Skeletal muscle satellite cell (primary cell): ENCODE measurements around the gene RBMS1.
A peak's percentile ranks its signal among the peaks of the same experiment; 100 is the strongest.

ENCODE experiments used
- H3K27me3 ChIP-seq: 2 replicates; pipeline ENCODE4 v1.7.0; 2013; ENCODE audit warnings: low read length; ENCODE audit not compliant: control insufficient read depth, insufficient read depth
- H3K36me3 ChIP-seq: 2 replicates; pipeline ENCODE4 v1.7.0; 2013; ENCODE audit warnings: mild to moderate bottlenecking, control low read depth, low read length; ENCODE audit not compliant: insufficient read depth
- H3K4me1 ChIP-seq: 2 replicates; pipeline ENCODE4 v1.7.0; 2013; ENCODE audit warnings: low read length; ENCODE audit not compliant: control insufficient read depth, insufficient read depth
- H3K4me2 ChIP-seq: 2 replicates; pipeline ENCODE4 v1.7.0; 2013; ENCODE audit warnings: mild to moderate bottlenecking, low read length
- H3K4me3 ChIP-seq: 2 replicates; pipeline ENCODE4 v1.7.0; 2013; ENCODE audit warnings: low read length
- H3K9ac ChIP-seq: 2 replicates; pipeline ENCODE4 v1.7.0; 2013; ENCODE audit warnings: mild to moderate bottlenecking, low read depth, low read length, moderate library complexity
- H3K9me3 ChIP-seq: replicated peaks from 2 replicates; pipeline ENCODE4 v1.7.0; 2013; ENCODE audit warnings: mild to moderate bottlenecking, control low read depth, low read length

Gene RBMS1

DNA sequence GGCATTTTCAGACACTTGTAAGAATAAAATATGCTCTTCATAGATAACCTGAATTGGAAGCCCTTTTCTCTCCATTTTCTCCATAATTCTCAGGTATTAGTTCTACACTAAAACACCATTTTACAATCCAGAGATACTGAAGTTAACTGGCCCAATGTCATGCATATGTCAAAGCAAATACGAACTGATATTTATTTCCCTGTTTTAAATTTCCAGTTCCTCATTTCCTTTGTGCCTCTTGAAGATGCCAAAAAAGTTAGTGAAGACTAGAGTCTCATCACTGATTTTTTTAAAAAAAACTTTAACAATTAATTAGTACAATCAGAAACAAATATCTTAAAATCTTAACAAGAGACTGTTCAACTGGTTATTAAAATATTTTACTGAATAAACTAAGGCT is 240.7 kb downstream of the RBMS1 start:
- Histone ChIP-seq H3K9ac (peak overlapping the region; percentile 67), H3K4me1 (peaks cover 48% of the 10 kb centered on the region), H3K36me3 (no peaks in the 10 kb centered on the region), H3K9me3 (no peaks in the 10 kb centered on the region), H3K4me3 (no peak overlapping the region), H3K27me3 (no peaks in the 10 kb centered on the region), H3K4me2 (peak overlapping the region; percentile 55)

DNA sequence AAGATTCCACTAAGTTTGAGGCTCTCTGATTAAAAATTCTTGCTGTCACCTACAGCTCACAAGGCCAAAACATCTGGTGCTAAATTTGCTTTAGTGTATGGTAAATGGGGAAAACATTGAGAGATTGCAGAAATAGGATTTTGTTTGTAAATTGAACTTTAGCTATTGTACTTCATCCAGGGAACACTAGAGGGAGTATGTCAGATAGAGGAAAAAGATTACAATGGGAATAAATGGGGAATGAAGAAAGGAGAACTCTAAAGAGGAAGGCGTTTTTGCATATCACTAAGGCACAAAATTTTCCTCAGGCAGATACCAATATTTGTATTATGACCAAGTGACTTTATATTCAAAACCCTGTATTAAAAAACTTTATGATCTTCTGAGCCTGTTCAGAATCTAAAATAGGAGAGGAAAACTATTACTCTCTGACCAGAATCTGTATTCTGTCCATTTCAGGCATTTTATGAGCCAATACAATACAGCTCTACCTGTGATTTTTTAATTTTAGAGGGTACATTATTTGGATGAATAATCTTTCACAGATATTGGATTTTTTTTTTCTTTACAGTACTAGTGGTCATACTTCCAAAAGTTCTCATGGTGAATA is 241.2 kb downstream of the RBMS1 start:
- Histone ChIP-seq H3K27me3 (no peaks in the 10 kb centered on the region), H3K4me2 (peak overlapping the region; percentile 55), H3K4me3 (no peak overlapping the region), H3K36me3 (no peaks in the 10 kb centered on the region), H3K9me3 (no peaks in the 10 kb centered on the region), H3K9ac (peak overlapping the region; percentile 67), H3K4me1 (peaks cover 48% of the 10 kb centered on the region)

DNA sequence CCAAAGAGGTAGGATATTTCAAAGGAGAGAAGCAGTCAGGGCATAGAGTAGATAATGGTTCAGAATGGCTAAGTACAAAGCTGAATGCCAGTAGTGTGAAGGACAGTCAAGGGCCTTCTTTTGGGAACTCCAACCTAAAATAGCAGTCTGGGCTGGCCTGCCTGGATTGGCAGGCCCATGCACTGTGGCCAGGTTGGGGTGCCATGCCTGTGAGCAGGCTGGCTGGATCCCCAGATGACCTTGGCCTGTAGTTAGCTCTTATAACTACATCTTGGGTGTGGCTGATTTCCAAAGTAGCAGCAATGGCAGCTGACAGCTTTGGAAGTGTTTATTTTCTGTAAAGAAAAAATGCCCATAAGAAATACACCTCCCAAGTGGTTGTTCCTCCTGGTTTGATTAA is 242.0 kb downstream of the RBMS1 start:
- H3K4me3 ChIP-seq = no peak overlapping the region
- H3K4me1 ChIP-seq = peaks cover 41% of the 10 kb centered on the region
- no peaks in the 10 kb centered on the region for H3K9me3 ChIP-seq
- no peak overlapping the region for H3K4me2 ChIP-seq
- H3K9ac ChIP-seq = no peak overlapping the region
- no peaks in the 10 kb centered on the region for H3K36me3 ChIP-seq
- H3K27me3 ChIP-seq = no peaks in the 10 kb centered on the region

DNA sequence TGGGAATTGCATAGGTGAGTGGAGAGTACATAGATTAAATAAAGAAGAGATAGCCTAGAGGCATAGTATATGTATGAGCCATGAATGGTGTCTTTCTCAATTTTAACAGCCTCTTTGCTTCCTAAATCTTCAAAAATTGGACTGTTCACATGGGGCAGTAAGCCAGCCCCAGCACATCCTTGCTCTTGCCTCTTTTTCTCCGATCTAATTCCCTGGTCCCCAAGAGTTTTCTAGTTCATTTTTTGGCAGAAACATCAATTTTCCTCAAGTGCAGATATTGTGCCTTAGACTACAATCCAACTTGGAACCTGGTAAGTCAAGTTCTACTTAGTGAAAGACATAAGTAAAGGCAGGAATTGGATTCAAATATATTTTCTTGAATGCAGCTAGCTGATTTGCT is 243.7 kb downstream of the RBMS1 start:
- H3K4me1 ChIP-seq = peaks cover 39% of the 10 kb centered on the region
- no peak overlapping the region for H3K4me3 ChIP-seq
- H3K9ac ChIP-seq = no peak overlapping the region
- no peaks in the 10 kb centered on the region for H3K27me3 ChIP-seq
- H3K4me2 ChIP-seq = no peak overlapping the region
- no peaks in the 10 kb centered on the region for H3K36me3 ChIP-seq
- no peaks in the 10 kb centered on the region for H3K9me3 ChIP-seq

DNA sequence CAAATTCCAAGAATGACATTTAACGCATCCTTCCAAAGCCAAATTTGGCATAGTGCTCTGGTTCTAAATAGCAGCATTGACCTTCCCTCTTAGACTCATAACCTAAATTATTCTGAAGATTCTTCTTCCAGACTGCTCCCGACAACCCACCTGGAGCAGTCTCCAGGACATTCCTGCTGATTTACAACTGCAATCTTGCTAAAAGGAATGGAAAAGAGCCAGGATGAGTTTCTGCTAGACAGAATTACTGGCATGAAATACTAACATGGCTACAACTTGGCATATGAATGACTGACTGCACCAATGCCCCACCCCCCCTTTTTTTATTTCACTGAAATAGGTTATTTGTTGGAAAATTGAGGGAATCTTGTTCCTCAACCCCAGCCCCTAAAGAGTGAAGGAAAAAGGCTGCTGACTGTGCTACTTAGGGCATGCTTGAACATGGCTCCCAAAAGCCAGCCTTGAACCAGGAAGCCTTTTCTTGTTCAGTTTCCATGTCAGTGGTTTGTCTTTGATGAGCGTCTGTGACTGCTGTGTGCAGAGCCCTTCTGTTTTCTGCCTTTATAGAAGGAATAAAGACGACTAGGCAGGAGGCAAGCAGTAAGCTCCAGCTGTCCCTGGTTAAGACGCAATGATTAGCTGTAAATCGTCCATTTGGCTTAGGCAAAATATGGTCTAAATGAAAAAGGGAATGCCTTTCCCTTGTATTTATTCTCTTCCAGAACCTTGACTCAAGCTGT is 246.1 kb downstream of the RBMS1 start:
- Histone ChIP-seq H3K4me3 (no peak overlapping the region), H3K36me3 (no peaks in the 10 kb centered on the region), H3K4me2 (no peak overlapping the region), H3K27me3 (no peaks in the 10 kb centered on the region), H3K9me3 (no peaks in the 10 kb centered on the region), H3K9ac (no peak overlapping the region), H3K4me1 (peaks cover 27% of the 10 kb centered on the region)

DNA sequence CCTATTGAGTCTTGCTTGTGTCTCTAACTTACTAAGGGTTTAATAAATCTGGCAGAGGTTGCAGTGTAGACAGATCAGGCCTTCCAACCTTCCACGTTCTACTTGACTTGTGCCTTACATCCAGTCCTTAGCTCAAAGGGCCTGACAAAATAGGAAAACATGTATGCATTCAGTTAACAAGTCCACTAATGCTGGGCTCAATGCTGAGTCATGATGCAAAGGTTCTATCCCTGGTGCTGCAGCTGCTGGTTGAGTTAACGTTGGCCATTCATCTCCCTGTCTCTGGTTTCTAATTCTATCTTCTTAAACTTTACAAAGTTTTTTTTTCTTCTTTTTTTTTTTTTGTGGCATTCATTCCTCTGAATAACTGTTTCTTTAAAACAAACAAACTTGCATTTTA is 247.3 kb downstream of the RBMS1 start:
- no peaks in the 10 kb centered on the region for H3K27me3 ChIP-seq
- no peaks in the 10 kb centered on the region for H3K36me3 ChIP-seq
- no peak overlapping the region for H3K9ac ChIP-seq
- H3K4me2 ChIP-seq = no peak overlapping the region
- H3K4me1 ChIP-seq = peaks cover 29% of the 10 kb centered on the region
- no peak overlapping the region for H3K4me3 ChIP-seq
- no peaks in the 10 kb centered on the region for H3K9me3 ChIP-seq

DNA sequence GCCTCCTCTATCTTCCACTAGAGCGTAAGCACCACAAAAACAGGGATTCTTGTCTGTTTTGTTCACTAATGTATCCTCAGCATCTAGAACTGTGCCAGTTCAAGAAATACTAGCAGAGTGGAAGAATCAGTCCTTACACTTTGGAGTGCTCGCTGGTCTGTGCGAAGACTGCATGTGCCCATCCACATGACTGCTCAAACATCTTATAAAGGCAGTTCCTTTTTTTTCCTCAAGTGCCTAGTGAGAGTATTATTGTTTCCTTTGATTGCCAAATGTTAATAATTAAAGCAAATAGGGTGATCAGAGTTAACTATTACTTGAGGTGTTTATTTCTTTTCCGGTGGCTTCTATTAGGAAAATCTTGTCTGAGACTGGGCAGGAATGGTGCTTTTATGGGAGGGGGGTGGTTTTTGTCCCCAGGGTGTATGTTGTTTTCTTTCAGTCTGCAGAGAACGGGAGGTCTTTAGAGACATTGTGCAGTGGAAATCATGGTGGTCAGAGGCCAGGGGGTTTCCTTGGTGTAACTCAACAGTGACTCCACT is 247.9 kb downstream of the RBMS1 start:
- Histone ChIP-seq H3K36me3 (no peaks in the 10 kb centered on the region), H3K9ac (no peak overlapping the region), H3K4me3 (no peak overlapping the region), H3K4me1 (peaks cover 36% of the 10 kb centered on the region), H3K4me2 (no peak overlapping the region), H3K9me3 (no peaks in the 10 kb centered on the region), H3K27me3 (no peaks in the 10 kb centered on the region)

DNA sequence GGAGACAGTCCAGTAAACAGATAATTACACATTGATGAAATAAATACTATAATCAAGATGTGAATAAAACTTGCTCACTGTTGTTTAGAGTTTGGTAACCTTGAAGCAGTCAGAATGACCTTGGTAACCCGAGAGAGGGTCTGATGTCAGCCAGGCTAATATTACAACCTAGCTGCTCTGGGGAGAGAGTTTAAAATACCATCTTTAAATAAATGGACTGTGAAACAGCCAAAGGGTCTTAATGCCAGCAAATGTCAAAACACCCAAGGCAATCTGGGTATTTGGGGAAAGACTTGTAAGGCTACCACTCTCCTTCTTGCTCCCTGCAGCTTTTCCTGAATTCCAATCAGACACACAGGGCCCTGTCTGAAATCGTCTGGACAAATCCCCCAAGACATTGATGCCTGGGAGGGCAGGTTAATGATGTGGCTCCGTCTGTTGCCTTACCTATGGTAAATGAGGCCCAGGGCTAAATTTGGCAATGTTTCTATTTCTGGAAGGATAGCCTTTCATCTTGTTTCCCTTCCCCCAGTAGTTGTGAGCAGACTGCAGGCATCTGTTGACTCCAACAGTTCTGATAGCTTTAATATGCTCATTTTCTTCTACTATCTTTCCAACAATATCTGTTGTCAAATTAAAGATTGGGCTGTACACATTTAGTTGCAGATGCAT is 250.6 kb downstream of the RBMS1 start:
- no peaks in the 10 kb centered on the region for H3K27me3 ChIP-seq
- H3K9ac ChIP-seq = peak overlapping the region; percentile 5
- H3K36me3 ChIP-seq = no peaks in the 10 kb centered on the region
- H3K9me3 ChIP-seq = no peaks in the 10 kb centered on the region
- peaks cover 42% of the 10 kb centered on the region for H3K4me1 ChIP-seq
- no peak overlapping the region for H3K4me2 ChIP-seq
- H3K4me3 ChIP-seq = no peak overlapping the region

DNA sequence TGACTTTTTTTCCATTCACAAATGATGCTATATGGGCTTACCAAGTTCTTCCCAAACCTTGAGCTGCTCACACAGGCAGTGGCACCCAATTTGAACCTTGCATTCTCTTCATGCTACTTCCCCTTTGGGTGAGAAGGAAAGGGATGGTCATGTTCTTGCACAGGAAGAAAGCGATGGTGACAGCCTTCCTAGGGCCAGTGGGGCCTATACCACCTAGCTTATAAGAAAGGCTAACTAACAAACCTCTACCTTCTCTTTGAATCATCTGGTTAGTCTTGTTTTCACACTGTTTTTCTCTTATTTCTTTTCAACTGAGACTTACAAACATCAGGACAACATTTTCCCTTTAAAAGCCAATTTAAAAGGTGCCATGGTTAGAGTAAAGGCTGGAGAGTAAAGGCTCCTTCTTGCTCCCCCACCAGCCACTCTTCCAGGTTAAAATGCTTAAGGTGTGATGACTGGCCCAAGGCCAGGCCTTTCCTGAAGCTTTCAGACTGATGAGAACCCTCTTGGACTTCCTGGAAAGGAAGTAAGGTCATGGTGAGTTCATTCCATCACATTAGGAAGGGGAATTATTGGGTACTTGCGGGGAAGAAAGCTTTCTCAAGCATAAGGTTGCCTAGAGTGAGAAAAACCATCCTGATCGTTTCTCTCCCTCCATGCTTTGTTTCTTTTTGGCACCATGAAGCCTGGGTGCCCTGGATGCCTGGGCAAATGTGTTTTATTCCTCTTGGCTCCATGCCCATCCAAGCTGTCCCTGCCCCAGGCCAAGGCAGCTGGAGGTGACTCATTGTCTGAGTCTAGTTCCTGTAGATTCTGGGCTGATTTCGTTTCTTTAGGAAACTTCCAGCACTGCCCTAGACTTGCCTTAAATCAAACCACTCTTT is 252.1 kb downstream of the RBMS1 start:
- peak overlapping the region; percentile 52 for H3K9ac ChIP-seq
- H3K27me3 ChIP-seq = no peaks in the 10 kb centered on the region
- peak overlapping the region; percentile 22 for H3K4me2 ChIP-seq
- no peak overlapping the region for H3K4me3 ChIP-seq
- no peaks in the 10 kb centered on the region for H3K9me3 ChIP-seq
- H3K36me3 ChIP-seq = no peaks in the 10 kb centered on the region
- peaks cover 41% of the 10 kb centered on the region for H3K4me1 ChIP-seq

DNA sequence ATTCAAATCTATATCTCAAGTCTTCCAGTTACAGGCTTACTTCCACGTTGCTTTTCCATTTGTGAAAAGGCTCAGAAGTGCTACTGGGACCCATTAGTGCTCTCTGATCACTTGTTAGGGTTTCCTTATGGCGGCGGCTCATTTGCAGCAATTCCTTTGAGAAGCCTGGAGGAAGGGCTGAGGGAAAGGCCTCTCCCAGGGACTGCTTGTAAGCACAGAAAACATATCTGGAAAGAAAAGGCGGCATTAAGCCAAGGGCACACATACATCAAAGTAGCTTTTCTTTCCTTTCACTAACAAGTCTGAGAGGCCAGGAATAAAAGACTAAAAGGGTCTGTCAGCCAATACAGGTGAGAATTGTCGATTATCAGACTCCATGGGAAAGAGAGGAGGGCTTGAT is 254.2 kb downstream of the RBMS1 start:
- no peak overlapping the region for H3K4me3 ChIP-seq

DNA sequence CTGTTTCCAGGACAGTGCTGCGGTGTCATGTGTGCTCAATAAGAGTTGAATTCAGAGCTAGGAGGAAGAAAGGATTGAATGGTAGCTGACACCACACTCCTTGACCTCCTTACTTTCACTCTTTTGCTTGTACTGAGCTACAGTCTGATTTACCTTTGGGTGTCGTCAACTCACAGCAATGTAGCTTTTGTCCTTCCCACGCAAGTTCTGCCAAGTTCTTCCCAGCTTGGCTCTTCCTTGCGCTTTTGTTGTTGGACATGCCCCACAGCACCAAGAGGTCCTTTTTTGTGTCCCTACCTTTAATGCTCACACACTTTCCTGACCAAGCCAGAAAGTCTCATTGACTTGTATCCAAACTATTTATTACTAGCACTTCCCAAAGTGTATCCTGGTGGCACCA is 255.2 kb downstream of the RBMS1 start:
- no peak overlapping the region for H3K4me2 ChIP-seq
- H3K27me3 ChIP-seq = no peaks in the 10 kb centered on the region
- H3K9ac ChIP-seq = no peak overlapping the region

More for the DNA sequence above, 254.2 kb downstream of the RBMS1 start:
- H3K4me2 ChIP-seq = no peak overlapping the region
- no peaks in the 10 kb centered on the region for H3K36me3 ChIP-seq
- peaks cover 35% of the 10 kb centered on the region for H3K4me1 ChIP-seq
- no peaks in the 10 kb centered on the region for H3K27me3 ChIP-seq
- no peak overlapping the region for H3K9ac ChIP-seq
- H3K9me3 ChIP-seq = no peaks in the 10 kb centered on the region

More for the DNA sequence above, 255.2 kb downstream of the RBMS1 start:
- Histone ChIP-seq H3K4me3 (no peak overlapping the region), H3K36me3 (no peaks in the 10 kb centered on the region), H3K4me1 (peaks cover 34% of the 10 kb centered on the region), H3K9me3 (no peaks in the 10 kb centered on the region)
